Glutamatergic neuron (in vitro differentiated cells): ENCODE results near the gene MAN2A1. TPM values are rescaled to one million over a fixed set of nuclear protein-coding genes. Genes with fewer than 3 reads are reported as not detected.

Source experiments
- DNase-seq: peaks from one replicate; pipeline ENCODE4 v3.0.0; 2022
- H3K27ac Mint-ChIP-seq: one replicate; pipeline ENCODE4 v1.8.0; 2020; ENCODE audit warnings: mild to moderate bottlenecking, mixed read lengths, inconsistent platforms; ENCODE audit not compliant: unreplicated experiment
- H3K27me3 Mint-ChIP-seq: one replicate; pipeline ENCODE4 v1.8.0; 2020; ENCODE audit warnings: mild to moderate bottlenecking, moderate library complexity, mixed read lengths, inconsistent platforms; ENCODE audit not compliant: unreplicated experiment
- H3K36me3 Mint-ChIP-seq: one replicate; pipeline ENCODE4 v1.8.0; 2020; ENCODE audit warnings: mild to moderate bottlenecking, mixed read lengths, inconsistent platforms; ENCODE audit not compliant: unreplicated experiment
- H3K4me1 Mint-ChIP-seq: one replicate; pipeline ENCODE4 v1.8.0; 2020; ENCODE audit warnings: mild to moderate bottlenecking, low read depth, mixed read lengths, inconsistent platforms; ENCODE audit not compliant: unreplicated experiment
- H3K4me3 Mint-ChIP-seq: one replicate; pipeline ENCODE4 v1.8.0; 2020; ENCODE audit warnings: mild to moderate bottlenecking, mixed read lengths, inconsistent platforms; ENCODE audit not compliant: unreplicated experiment
- H3K9me3 Mint-ChIP-seq: one replicate; pipeline ENCODE4 v1.8.0; 2020; ENCODE audit warnings: mild to moderate bottlenecking, moderate library complexity, mixed read lengths, inconsistent platforms; ENCODE audit not compliant: unreplicated experiment
- CTCF ChIP-seq: fragments of 200-600 bp; sonication (generic); IDR thresholded peaks from one replicate; pipeline ENCODE4 v1.5.0; 2021; ENCODE audit not compliant: partially characterized antibody, unreplicated experiment
- total RNA-seq: library from RNA; stranded (reverse); fragmentation: NEBNext Ultra II Directional; extraction: Animal tissue kit (Norgen Biotek cat#: 25700); gene quantifications from one replicate; pipeline ENCODE4 v1.2.1, GENCODE V29; 2021; ENCODE audit not compliant: unreplicated experiment

Gene MAN2A1
- total RNA-seq, 1 donor from 2014 or later: 90.8 TPM

DNA sequence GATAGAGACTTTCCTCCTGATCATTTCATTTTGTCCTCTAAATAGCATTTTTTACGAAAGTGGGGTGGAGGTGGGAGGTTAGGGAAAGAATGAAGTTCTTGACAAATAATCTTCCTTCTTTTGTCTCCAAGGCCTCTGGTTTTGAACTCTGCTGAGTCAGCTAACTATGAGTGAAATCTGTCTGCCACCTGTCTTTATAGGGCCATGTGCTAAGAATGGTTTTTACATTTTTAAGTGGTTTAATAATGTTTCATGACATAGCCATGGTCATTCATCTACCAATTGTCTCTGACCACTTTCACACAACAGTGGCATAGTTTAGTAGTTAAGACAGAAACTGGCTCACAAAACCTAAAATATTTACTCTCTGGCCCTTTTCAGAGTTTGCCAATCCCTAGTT lies 7.6 kb downstream of the MAN2A1 start:
- H3K27ac Mint-ChIP-seq: peak overlapping the region; percentile 64
- no peak for TF ChIP-seq CTCF
- H3K27me3 Mint-ChIP-seq: no peaks in the 10 kb centered on the region
- no peak for DNase-seq
- no peaks in the 10 kb centered on the region for H3K36me3 Mint-ChIP-seq
- H3K4me1 Mint-ChIP-seq: peaks cover 62% of the 10 kb centered on the region
- H3K4me3 Mint-ChIP-seq: no peak overlapping the region
- peaks cover 6% of the 10 kb centered on the region for H3K9me3 Mint-ChIP-seq

DNA sequence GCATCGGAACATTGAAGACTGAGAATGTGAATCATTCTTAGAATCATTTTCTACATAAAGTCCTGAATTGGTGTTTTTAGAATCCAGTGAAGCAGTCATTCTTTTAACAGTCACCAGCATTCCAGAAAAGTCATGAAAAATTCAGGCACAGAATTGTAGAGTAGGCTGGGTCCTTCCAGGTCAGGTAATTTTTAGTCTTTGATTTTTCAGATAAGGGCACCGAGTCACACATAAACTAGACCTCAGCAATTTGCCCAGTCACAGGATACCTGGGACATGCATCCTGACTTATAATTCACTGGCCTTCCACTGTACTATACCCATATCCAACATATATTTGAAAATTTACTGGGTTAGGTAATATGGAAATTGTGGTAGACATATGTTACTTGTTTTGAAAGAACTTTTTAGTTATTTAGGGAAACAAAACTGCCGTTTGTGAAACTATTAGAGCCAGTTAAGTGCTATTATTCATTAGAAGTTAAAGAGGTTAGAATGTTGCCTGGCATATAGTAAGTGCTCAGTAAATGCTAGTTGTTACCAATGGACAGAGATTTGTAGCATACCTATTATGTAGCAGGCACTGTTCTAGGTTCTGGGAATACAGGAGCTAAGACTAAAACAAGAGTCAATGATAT lies 10.9 kb downstream of the MAN2A1 start:
- TF ChIP-seq CTCF: no peak
- Mint-ChIP-seq H3K36me3 (no peaks in the 10 kb centered on the region), H3K27ac (no peak overlapping the region), H3K27me3 (no peaks in the 10 kb centered on the region), H3K4me3 (no peak overlapping the region), H3K4me1 (peaks cover 54% of the 10 kb centered on the region), H3K9me3 (peaks cover 7% of the 10 kb centered on the region)
- no peak for DNase-seq

GRCh38 chr5:109701252-109701651 lies 11.5 kb downstream of the MAN2A1 start:
- Mint-ChIP-seq H3K4me3 (no peak overlapping the region), H3K27me3 (no peaks in the 10 kb centered on the region), H3K4me1 (peaks cover 53% of the 10 kb centered on the region), H3K27ac (no peak overlapping the region), H3K36me3 (no peaks in the 10 kb centered on the region), H3K9me3 (peaks cover 7% of the 10 kb centered on the region)
- DNase-seq: no peak
- no peak for TF ChIP-seq CTCF

DNA sequence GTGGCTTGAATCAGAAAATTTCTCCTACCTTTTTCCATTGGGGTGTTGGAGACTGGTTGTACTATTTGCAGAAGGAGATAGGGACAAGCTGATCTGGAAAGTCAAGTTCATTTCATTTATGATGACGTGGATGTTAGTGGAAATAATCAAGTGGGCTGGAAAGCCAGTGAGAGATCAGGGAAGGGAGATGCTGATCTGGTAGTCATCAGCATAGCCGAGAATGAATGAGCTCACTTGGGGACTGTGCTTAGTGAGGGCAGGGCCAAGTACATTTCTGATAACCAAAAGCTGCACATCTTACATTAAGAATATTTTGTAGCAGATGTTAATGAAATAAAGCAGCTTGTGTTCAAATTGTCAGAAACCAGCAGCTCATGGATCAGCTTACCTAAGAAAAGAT lies 12.1 kb downstream of the MAN2A1 start:
- Mint-ChIP-seq H3K36me3 (no peaks in the 10 kb centered on the region), H3K27ac (no peak overlapping the region)

More for the DNA sequence above, 12.1 kb downstream of the MAN2A1 start:
- no peak for DNase-seq
- TF ChIP-seq CTCF: no peak
- H3K4me1 Mint-ChIP-seq: peaks cover 48% of the 10 kb centered on the region
- H3K27me3 Mint-ChIP-seq: no peaks in the 10 kb centered on the region
- peaks cover 7% of the 10 kb centered on the region for H3K9me3 Mint-ChIP-seq
- peak overlapping the region; percentile 14 for H3K4me3 Mint-ChIP-seq
